Raji (cell line): ENCODE results near the gene MZF1.
A peak's percentile ranks its signal among the peaks of the same experiment; 100 is the strongest.

Source experiments
- POLR2A ChIP-seq: IDR thresholded peaks from 2 replicates; pipeline ENCODE4 v1.6.1; 2011; ENCODE audit warnings: low read depth, low read length, control low read depth; ENCODE audit not compliant: insufficient read depth

The MZF1 gene

DNA sequence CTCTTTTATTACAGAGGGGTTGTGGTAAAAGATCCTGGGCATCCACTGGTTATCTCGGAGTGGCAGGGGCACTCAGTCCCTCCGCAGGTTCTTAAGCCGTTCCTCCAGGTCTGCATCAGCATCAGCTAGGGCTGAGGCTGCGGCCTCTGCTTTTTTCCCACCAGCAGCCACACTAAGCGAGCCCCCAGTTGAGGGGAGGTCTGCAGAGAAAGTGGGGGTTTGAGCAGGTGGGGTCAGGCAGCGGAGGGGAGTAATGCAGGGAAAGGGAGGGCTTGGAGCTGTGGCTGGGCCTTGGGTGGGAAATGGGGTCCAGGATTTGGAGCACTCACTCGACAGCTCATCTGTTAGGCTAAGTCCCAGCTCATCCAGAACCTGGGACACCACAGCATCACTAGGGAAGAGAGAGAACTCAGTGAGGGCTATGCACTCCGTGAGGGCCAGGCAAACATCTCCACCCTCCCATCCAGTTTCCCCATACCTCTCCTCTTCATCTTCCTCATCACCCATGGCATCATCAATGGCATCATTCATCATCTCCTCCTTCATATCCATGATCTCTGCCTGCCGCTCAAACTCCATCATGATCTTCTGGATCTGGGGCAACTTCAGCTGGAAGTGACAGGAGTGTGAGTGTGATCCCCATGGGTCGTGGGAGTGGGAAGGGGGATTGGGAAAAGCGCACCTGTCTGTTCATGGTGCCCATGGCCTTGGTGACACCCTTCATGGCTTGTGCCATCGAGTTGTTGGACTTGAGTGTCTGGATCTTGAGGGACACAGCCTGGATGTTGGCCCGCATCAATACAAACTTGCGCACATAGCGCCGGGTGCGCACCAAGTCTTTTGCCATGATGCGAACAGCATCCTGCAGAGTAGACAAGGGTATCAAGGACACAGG lies 21.3 kb downstream of the MZF1 start:
- no peak for TF ChIP-seq POLR2A

DNA sequence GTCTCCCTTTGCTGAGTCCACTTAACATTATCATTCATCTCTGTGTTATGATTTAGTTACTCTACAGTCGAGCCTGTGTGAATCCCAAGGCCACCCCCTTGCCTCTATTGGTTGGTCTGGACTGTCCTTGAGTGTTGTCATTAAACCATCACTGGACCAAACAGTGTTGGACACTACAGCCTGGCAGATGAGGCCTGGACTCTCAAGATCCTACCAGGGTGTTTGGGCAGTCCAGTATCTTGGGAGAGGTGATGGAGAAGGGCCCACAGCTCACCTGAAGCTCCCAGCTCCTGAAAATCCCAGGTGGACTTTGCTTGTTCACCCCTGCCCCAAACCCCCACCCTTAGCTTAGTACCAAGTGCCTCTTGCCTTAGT lies 22.0 kb downstream of the MZF1 start:
- TF ChIP-seq POLR2A: no peak

DNA sequence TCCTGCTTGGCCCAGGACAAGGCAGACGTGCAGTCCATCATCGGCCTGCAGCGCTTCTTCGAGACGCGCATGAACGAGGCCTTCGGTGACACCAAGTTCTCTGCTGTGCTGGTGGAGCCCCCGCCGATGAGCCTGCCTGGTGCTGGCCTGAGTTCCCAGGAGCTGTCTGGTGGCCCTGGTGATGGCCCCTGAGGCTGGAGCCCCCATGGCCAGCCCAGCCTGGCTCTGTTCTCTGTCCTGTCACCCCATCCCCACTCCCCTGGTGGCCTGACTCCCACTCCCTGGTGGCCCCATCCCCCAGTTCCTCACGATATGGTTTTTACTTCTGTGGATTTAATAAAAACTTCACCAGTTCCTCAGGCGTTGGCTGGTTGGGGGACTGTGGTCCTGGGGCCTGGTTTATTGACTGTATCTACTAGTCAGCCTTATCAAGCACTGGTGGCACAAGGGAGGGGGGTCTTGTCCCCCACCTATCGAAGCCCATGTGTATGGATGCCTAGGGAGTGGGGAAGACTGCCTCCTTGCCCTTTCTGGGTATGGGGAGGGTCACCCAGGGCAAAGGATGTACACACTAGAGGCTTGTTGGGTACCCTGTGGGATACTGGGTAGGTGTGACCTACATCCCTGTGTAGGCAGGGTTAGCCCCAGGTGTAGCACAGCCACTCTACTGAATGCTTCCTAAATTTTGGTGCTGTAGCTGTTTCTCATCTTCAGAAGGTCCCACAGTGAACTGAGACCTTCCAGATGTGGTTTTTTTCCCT lies 22.6 kb downstream of the MZF1 start:
- TF ChIP-seq POLR2A: no peak

DNA sequence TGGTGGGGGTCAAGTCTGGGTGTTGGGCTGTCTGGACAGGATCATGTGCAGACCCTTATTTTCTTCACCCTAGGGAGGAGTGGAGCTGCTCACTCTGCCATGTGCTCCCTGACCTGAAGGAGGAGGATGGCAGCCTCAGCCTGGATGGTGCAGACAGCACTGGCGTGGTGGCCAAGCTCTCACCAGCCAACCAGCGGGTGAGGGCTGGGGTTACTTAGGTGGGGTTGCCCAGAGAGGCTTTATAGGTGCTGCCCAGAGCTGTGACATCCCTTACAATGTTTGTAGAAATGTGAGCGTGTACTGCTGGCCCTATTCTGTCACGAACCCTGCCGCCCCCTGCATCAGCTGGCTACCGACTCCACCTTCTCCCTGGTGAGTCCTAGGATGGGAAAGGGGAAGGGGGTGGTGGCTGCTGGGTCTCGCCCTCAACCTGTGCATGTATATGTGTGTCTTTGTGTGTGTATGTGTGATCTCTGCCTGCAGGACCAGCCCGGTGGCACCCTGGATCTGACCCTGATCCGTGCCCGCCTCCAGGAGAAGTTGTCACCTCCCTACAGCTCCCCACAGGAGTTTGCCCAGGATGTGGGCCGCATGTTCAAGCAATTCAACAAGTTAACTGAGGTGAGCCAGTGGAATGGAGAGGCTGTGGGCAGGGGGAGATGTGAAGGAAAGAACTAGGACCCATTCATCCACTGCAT lies 23.3 kb downstream of the MZF1 start:
- no peak for TF ChIP-seq POLR2A

DNA sequence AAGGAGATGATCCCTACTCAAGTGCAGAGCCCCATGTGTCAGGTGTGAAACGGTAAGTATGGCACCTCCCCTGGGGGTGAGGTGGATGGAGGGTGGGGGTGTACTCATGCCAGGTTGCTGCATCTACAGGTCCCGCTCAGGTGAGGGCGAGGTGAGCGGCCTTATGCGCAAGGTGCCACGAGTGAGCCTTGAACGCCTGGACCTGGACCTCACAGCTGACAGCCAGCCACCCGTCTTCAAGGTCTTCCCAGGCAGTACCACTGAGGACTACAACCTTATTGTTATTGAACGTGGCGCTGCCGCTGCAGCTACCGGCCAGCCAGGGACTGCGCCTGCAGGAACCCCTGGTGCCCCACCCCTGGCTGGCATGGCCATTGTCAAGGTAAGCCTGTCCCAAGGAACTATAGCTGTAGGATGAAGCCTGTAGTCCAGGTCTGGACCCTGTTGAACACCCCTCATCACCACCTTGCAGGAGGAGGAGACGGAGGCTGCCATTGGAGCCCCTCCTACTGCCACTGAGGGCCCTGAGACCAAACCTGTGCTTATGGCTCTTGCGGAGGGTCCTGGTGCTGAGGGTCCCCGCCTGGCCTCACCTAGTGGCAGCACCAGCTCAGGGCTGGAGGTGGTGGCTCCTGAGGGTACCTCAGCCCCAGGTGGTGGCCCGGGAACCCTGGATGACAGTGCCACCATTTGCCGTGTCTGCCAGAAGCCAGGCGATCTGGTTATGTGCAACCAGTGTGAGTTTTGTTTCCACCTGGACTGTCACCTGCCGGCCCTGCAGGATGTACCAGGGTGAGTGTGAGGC lies 24.1 kb downstream of the MZF1 start:
- TF ChIP-seq POLR2A: no peak

DNA sequence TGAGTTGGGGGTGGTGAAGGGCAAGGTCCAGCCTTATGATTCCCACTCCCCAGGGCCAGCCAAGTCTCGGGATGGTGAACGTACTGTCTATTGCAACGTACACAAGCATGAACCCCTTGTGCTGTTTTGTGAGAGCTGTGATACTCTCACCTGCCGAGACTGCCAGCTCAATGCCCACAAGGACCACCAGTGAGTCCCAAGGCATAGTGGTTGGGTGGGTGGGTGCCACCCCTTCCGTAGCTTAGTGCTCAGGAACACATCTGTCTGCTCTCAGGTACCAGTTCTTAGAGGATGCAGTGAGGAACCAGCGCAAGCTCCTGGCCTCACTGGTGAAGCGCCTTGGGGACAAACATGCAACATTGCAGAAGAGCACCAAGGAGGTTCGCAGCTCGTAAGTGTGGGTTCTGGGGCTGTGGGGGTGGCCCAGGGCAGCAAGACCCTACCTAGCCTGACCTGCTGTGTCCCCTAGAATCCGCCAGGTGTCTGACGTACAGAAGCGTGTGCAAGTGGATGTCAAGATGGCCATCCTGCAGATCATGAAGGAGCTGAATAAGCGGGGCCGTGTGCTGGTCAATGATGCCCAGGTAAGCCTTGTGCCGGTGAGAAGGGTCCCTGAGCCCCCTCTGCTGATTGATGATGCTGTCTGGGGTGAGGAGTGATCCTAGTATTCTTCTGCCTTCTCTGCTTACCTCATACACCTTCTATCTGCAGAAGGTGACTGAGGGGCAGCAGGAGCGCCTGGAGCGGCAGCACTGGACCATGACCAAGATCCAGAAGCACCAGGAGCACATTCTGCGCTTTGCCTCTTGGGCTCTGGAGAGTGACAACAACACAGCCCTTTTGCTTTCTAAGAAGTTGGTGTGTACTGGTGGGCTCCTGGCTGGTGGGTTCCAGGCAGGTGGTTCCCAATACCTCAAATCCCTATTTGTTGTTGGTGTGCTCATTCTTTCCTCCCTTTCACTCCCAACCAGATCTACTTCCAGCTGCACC lies 25.5 kb downstream of the MZF1 start:
- no peak for TF ChIP-seq POLR2A

DNA sequence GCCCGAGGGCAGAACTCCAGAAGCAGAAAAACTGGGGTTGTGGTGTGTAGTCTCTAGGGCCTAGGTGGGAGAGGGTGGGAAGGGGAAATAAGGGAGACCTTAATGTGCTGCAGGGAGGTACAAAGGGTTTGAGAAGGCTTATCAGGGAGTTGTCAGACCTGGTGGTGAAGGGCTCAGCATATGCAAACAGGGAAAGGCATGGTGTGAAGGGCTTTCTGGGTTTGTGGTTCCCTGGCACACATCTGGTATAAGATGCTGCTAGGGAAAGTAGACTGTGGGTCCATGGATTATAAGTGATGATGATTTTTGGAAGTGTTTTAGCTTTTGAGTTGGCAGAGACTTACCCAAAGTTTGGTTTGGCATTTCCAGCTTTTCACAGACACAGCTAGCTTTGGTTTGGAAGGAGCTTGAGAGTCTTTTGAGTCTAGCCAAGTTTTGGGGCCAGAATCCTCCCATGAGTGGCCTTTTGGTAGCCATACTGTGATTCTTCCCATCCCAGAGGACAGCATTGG lies 27.1 kb downstream of the MZF1 start:
- no peak for TF ChIP-seq POLR2A

DNA sequence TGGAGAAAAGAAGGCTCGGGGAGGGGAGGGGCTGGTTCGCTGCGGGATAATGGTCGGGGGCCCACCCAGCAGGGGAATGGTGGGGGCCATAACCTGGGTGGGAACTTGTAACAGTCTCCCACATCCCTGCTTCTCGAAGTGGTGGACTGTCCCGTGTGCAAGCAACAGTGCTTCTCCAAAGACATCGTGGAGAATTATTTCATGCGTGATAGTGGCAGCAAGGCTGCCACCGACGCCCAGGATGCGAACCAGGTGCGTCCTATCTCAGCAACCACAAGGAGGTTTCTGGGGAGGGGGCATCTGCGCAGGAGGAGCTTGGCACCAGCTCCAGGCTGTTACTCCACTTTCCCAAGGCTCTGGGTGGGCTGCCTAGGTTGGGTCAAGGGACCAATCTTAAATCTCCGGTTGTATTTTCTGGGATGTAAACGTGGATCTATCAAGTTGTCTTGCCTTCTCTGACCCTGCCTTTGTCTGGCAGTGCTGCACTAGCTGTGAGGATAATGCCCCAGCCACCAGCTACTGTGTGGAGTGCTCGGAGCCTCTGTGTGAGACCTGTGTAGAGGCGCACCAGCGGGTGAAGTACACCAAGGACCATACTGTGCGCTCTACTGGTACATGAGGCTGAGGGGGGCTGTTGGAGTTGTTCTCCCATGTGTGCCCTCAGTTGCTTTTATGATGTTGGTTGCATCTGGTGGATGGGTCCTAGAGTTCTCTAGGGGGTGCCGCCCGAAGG lies 27.7 kb downstream of the MZF1 start:
- no peak for TF ChIP-seq POLR2A

DNA sequence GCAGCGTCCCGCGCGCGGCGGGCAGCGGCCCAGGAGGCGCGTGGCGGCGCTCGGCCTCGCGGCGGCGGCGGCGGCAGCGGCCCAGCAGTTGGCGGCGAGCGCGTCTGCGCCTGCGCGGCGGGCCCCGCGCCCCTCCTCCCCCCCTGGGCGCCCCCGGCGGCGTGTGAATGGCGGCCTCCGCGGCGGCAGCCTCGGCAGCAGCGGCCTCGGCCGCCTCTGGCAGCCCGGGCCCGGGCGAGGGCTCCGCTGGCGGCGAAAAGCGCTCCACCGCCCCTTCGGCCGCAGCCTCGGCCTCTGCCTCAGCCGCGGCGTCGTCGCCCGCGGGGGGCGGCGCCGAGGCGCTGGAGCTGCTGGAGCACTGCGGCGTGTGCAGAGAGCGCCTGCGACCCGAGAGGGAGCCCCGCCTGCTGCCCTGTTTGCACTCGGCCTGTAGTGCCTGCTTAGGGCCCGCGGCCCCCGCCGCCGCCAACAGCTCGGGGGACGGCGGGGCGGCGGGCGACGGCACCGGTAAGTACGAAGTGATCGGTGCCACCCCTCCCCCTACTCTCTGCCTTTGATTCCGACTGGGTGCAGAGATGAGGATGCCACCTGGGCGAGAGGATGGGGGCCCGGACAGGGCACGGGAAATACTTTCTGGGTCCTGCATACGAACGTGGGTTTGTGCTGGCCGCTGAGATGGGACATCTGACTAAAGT lies 28.4 kb downstream of the MZF1 start:
- no peak for TF ChIP-seq POLR2A

DNA sequence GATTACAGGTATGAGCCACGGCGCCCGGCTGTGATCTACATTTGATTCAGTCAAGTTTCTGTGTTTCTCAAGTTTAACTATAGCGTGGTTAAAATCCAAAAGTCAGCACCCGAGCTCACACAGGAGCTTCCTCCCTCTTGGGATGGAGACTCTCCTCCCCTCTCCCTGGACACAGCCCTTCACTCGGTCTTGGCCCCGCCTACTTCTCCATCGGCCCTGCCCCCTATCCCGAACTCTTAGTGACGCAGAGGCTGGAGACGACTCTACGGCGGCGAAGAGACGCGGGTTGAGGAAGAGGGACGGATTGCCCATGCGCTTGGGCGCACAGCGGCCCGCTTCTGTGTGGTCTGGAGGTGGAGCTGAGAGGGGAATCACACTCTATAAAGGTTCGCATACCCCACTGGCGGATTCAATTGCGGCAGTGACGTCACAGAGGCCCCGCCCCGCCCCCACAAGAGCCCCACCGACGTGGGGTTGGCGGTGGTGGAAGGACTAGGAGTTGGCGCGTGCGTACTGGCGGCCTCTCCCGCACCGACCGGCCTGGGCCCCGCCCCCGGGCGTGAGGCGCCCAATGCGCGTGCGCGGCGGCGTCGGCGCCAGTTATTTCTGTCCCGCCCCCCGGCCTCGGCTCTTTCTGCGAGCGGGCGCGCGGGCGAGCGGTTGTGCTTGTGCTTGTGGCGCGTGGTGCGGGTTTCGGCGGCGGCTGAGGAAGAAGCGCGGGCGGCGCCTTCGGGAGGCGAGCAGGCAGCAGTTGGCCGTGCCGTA lies 29.1 kb downstream of the MZF1 start, which contains the start of gene TRIM28:
TSS of gene TRIM28 (plus strand) at position 239 of the 765 bp plus-strand sequence. CDS start 694 bp downstream, outside the sequence.
- TF ChIP-seq POLR2A: peak; percentile 91
